Ovary (tissue), 3 donors: ENCODE results near the gene C15orf39.

Experiments
- EP300 ChIP-seq: sonication (generic); formaldehyde crosslinking; IDR thresholded peaks from one replicate; pipeline ENCODE4 v1.6.1; 2017; ENCODE audit warnings: antibody characterized with exemption
- POLR2A ChIP-seq: fragments of 450-650 bp; IDR thresholded peaks from one replicate; pipeline ENCODE4 v1.6.1; 2017; ENCODE audit warnings: antibody characterized with exemption, mild to moderate bottlenecking, moderate library complexity
- TF ChIP-seq, protein P1 (sequence below), 3 donors: fragments of 450-650 bp in 2 of 3; fragments of 200-600 bp in 1 of 3; IDR thresholded peaks; one replicate each; pipeline versions ENCODE4 v1.5.1 to v1.8.0; 2016 to 2022; ENCODE audit warnings: antibody characterized with exemption in 3 of 3, mild to moderate bottlenecking in 1 of 3
- donor health status: DM: no; HTN: no; CAD: no.

DNA sequence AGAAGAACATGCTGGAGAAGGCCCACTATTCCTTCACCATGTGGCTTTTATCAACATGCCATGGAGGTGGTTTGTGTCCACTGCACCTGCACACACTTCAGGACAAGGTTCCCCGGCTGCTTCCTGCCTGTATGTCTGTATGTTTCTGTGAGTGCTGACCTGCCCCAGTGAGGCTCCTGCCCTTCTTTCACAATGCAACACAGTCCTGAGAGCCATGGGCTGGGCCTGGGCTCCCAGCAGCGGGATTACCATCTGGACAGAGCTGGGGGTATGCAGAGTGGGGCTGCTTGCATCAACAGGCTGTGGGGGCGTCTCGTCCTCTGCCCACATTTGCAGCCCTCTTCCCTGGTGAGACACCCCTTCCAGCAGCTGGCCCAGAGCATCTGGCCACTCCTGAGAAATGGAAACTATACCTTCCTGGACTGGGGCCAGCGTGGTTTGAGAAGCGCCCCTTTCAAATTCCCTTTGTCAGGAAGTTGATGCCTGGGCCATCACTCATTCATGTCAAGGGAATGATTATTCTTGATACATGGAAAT is 29.3 kb upstream of the C15orf39 start:
- TF ChIP-seq POLR2A, result no peak
- TF ChIP-seq, protein P1, sequence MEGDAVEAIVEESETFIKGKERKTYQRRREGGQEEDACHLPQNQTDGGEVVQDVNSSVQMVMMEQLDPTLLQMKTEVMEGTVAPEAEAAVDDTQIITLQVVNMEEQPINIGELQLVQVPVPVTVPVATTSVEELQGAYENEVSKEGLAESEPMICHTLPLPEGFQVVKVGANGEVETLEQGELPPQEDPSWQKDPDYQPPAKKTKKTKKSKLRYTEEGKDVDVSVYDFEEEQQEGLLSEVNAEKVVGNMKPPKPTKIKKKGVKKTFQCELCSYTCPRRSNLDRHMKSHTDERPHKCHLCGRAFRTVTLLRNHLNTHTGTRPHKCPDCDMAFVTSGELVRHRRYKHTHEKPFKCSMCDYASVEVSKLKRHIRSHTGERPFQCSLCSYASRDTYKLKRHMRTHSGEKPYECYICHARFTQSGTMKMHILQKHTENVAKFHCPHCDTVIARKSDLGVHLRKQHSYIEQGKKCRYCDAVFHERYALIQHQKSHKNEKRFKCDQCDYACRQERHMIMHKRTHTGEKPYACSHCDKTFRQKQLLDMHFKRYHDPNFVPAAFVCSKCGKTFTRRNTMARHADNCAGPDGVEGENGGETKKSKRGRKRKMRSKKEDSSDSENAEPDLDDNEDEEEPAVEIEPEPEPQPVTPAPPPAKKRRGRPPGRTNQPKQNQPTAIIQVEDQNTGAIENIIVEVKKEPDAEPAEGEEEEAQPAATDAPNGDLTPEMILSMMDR (IDR thresholded peaks at IDR 0.05), result no peak
- no peak for TF ChIP-seq EP300
